GM18508 (cell line): ENCODE data around the gene ZBTB20.

Experiments used
- ATAC-seq: cut with Tn5 transposase; IDR thresholded peaks from one replicate; pipeline ENCODE4 v1.9.1; 2021; ENCODE audit warnings: moderate number of reproducible peaks; ENCODE audit not compliant: insufficient read depth, unreplicated experiment

The ZBTB20 gene

DNA sequence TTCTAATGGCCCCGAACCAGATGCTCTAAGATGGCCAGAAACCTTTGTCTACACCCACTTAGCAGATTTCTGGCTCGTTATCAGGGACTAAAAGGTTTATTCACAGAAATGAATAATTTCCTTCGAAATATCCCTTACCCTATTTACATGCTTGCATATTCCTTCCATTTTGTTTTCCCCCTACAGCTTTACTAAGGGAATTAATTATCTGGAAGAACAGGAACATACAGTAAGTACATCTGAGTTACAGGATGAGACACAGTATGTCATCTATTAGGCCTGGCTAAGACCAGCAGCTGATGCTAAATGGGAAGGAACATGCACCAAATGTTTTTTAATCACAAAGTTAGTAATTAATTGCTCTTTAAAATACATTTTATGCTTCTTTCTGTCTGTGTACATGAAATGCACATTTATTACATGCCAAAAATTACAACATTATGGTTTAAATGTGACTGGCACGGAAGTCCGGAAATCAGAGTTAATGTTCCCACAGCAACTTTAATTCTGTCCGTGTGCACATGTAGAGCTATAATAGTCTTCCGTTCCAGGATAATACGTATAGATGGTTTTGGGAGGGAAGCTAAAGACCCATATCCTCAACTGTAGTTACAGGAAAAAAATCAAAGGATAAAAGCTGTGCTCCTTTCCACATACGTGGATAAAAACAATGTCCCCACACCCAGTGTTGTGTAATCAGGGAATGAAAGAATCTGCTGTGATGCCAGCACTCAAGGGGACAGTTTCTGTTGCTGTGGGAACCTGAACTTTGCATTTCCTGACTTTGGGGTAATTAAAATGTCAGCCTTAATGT is 771.3 kb downstream of the ZBTB20 start:
- ATAC-seq = no peak

DNA sequence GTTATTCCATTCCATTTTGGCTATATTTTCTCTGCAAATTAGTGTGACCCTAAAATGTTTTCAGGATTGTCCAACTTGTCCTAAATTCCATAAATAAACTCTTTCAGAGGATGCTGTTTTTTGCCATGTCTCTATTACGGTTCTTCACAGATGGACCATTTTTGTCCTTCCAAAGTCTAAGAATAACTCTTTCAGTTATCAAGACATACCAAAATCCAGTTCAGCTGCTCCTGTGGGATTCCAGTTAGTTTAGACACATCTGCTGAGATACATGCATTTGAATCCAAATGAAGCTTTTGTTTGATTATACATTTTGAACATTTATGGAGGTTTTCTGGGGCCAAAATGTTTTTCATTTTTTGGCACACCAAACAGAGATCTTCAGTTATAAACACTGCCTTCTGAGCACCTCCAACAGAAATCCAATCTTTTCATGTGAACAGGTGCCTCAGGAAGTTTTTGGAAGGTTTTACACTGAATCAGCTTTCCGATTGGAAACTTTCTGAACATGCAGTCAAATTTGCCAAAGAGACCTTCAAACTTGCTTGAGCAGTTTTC is 772.6 kb downstream of the ZBTB20 start:
- no peak for ATAC-seq

DNA sequence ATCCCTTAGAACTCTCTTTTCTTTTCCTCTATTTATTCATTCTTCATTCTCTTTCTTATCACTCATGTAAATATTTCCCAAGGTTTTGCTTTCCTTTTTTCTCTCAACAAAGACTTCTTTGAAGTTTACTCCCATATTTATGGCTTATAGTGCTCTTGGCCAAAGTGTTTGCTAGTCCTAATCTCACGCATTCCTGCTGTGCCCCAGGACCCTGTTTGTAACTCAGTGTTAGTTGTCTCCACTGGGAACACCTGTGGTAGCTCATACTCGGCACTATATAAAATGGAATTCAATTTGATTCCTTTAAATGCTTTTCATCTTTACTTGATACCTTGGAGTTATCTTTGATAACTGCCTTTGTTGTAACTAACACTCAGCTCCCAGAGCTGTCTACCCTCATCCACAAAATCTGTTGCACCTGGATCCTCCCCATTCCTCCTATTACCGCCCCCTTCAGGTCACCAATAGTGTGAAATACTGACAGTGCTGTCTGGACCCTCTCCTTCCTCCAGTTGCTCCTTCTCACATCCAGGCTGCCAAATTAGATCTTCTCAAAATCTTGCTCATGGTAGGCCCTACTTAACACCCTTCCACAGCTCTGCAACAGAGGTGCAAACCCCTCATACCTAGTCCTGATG is 776.4 kb downstream of the ZBTB20 start:
- ATAC-seq = no peak

DNA sequence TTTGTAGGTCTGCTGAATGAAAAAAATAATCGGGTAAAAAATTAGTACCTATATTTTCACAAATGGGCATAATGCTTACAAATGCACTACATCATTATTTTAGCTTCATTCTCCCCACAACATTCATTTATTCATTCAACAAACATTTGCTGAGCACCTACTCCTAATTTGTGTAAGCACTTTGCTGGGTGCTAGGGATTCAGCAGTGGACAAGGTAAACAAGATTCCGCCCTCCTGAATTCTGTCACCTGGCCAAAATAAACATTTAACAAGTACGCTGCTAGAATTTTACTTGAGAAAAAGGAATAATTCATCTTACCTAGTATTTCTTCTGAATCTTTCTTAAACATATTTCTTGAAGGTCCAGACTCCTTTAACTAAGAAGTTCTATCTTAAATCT is 781.2 kb downstream of the ZBTB20 start:
- no peak for ATAC-seq

DNA sequence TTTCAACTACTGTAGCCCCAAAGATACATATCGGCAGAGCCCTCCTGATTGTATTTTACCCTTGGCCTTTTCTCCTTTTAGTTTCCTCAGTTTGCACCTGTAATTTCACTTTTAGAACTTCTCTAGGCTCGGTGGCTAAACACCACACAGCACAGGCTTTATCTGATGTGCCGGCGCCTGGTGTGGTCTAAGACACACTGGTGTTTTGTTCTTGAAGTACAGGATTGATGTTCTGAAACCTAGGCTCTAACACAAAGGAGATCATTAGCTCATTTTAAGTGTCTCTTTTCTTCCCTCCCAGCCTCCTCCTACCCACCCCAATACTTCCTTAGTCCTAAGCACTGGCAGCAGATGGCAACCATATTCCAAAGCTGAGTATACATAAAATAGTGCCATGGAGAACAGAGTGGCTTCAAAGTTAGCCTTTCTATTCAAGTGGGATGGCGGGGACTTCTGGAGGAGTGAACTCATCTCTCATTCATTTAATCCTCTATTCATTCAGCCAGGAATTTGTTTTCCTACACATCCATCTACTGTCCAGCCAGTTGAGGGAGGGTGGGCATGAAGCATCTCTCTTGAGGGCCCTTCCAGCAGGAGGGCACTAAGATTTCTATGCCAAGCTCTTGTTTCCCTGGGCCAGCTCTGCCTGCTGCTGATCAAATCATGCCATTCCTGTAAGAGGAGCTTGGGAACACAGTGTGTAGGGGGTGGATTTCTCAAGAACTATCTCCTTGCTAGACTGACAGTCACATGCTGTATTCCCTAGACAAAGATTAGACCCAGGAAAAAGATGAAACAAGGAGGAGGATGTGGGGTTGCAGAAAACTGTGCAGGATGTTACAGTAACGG is 782.1 kb downstream of the ZBTB20 start:
- ATAC-seq = no peak

DNA sequence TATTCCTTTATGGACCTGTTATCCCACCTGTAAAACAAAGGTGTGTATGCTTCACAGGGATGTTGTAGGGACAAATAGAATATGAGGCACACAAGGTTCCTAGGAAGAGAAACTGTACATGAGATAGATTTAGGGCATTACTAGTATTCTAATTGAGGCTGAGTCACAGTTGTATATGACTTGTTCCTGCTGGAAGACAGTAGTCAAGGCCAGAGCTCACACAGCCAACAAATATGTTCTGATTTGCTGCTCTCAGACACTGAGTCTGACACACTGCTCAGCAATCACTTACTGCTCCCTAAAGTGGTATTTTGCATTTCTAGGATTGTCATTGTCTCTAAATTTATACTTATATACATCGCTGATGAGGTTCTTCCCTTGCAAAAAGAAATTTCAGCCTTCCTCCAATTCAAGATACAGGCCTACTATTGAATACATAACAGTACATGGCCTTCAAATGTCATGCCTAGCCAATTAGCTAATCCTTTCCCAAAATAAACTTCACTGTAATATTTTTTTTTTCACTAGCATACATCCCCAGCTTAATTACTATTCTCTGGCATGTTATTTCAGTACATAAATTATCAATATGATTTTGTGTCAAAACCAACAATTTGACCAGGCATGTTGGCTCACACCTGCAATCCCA is 783.4 kb downstream of the ZBTB20 start:
- ATAC-seq = no peak

DNA sequence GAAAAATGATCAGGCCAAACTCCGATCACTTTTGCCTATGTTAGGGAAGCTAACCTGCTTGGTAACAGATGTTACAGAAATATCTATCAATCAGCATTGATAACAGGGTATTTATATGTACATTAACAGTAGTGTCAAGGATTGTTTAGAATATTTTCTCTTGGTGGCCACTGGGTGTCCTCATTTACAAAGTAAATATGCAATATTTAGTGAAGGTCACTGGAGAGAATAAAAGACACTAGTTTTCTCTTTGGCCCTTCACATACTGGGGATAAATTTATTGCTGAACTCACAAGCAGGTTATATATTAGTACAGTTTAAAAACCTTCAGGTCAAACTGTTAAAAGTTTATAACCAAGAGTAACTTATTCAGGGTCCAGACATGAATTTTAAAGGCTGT is 784.3 kb downstream of the ZBTB20 start:
- no peak for ATAC-seq

DNA sequence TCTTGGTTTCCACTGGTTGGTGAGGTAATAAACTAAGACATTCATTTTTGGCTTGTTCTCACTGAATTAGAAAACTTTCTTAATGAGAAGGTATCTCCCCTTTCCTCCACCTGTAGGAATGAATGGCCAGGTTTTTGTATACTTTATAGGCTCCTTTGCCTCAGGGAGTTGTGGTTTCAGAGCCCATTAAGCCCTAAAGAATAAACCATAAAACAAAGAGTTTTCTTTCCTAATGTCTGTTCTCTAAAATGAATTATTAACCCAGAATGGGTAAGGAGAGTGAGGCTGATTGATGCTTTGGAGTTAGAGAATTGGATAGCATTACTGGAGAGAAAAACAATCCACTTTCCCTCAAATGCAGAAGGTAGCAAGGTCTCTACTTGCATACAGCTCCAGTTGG is 785.7 kb downstream of the ZBTB20 start:
- no peak for ATAC-seq

DNA sequence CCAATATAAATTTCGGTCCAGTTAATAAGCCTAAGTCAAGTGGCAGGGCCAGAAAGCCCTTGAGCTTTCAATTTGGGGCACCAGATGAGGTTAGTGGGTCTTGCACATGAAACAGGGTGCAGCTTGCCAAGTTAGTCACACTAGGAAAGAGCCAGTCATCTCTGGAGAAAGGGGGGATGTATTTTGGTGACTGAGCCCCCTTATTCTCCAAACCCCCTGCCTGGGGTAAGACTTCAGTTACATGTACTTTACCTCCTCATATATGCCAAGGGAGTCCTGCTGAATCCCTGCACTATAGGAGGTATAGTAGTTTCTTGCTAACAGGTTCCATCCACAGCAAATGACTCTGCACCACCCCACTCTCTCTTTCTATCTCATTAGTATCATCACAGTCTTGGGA is 790.6 kb downstream of the ZBTB20 start:
- ATAC-seq = no peak

DNA sequence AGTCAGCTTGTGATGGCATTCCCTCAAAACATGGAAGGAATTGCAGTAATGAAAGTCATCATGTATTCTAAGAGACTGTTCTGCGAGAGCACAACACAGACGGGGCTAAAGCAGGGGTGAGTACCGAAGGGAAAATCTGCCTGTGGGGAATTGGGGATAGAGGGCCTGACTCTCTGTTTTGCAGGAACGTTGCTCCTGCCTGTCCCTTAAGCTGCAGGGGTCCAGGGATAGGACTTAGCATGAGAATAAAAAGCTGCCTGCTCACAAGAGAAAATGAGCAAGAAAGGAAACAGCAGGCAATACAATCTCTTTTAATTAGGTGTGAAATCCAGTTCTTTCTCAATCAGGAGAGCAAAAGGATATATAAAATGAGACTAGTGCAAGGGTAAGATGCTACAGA is 791.0 kb downstream of the ZBTB20 start:
- ATAC-seq = no peak

DNA sequence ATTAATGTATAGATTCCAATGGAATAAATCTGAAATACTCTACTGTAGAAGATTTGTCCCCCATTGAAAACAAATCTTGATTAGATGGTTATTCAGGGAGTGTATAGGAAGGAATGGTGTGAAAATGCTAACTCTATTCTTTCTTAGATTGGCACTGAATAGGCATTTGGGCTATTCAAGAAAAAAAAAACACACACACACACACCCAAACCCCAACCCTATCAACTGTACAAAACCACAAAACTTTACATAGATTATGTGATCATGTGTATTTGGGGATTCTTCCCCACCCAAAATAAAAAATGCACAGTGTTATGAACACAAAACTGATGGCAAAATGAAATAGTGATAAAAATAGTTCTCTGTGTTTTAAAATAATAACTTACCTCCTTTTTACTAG is 791.4 kb downstream of the ZBTB20 start:
- ATAC-seq = no peak

DNA sequence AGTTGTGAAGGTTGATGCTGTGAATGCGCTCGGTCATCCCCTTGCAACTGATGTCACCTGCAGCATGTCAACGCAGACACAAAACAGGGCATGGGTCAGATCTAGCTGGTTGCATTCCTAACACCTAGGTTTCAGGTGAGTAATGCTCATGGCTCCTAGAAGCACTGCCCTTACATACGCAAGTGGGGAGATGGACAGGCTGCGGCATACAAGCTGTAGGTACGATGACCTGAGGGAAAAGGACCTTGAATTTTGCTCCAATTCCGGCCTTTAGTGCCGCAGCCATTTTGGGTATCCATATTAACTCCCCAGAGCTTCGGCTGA is 795.3 kb downstream of the ZBTB20 start:
- no peak for ATAC-seq

DNA sequence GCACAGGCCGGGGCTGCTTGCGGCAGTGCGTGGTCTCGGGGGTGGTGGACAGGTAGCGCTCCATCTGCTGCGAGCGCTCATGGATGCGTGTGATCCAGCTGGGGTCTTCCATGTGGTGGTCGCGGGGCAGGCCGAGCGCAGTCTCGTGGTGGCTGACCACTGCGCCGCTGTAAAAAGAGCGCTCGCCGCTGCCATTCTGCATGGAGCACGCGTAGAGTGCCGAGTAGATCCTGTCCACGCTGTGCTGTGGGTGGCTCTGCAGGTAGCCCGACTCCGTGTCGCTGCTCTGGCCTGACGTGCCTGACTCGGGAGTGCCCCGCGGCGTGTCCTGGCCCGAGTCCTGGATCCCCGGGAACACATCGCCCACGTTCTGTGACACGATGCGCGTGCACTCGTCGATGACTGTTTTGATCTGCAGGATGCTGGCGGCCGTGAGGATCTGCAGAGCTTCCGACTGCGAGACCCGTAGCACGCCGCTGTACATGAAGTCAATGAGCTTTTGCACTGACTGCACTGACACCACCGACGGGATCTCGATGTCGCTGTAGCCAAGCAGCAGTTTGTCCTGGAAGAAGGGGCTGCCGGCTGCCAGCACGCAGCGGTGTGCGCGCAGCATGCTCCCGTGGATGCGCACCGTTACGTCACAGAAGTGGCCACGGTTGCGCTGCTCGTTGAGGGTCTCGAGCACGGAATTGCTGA is 795.8 kb downstream of the ZBTB20 start:
- no peak for ATAC-seq

DNA sequence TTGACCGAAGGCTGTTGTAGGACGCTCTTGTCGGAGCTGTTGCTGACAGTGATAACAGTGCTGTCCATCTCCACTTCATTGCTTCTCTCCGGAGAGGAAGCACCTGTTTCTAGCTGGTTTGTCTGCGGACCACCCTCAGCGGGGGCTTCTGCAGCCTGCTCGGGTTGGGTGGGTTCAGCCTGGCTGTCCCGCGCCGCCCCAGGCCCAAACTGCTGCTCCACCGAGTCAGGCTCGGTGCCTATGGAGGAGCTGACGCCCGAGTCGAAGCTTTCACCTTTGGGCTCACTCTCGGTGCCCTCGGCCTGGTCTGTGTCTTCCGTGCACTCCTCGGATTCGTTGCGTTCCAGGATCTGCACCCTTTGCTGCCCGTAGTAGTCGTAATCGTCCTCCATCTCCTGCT is 796.4 kb downstream of the ZBTB20 start:
- ATAC-seq = no peak

DNA sequence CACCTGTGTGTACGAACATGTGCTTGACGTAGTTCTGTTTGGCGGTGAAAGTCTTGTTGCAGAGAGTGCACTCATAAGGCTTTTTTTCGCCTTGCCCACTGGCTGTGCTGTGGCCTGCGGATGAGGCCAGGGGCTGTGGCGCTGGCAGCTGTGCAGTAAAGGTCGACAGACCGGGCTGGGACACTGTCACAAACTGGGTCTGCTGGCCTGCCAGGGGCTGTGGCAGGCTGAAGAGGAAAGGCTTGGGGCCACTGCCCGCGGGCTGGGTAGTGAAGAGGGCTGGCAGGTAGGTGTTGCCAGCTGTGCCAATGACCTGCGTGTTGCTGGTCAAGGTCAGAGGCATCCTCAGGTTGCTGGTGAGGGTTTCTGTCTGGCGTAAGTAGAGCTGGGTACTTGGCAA is 796.8 kb downstream of the ZBTB20 start:
- no peak for ATAC-seq

DNA sequence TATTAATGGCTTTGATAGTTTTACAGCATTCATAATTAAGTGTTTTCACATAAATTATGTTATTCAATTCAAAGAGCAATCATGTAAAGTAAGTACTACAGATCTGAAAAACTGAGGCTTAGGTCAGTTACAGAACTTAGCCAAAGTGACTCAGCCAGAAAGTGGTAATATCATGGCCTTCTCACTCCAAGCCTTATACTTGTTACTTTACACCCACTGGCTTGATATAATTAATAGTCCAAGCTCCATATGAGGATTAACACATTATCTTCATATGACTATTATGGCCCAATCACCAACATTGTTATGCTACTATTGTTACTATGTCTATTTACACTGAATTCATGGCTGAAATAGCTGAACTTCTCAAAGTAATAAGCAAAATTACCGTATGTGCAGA is 802.6 kb downstream of the ZBTB20 start:
- no peak for ATAC-seq

DNA sequence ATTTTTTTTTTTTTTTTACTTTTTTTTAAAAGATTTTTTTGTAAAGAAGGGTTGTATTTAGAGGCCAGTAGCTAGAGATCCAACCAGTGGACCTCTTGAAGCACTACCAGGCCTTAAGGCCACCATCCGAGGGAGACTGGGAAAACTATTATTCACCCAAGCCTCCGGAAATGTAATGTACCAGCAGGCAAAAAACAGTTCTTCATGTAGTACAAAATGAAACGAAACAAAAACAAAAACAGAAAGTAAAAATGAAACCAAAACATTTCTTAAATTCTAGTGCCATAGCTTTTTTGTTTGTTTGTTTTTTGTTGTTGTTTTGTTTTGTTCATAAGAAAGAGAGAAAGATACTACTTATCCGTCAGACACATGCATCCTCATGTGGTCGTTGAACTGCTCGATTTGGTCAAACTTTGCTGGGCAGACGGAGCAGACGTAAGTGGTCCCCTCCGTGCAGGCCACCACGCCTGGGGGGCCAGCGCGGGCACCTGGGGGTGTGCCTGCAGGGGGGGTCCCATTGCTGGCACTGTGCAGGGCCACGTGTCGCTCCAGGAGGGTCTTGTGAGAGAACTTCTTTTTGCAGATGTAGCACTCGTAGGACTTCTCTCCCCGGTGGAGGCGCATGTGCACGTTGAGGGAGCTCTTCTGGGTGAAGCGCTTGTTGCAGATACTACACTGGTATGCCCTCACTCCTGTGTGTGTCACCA is 808.3 kb downstream of the ZBTB20 start:
- no peak for ATAC-seq

DNA sequence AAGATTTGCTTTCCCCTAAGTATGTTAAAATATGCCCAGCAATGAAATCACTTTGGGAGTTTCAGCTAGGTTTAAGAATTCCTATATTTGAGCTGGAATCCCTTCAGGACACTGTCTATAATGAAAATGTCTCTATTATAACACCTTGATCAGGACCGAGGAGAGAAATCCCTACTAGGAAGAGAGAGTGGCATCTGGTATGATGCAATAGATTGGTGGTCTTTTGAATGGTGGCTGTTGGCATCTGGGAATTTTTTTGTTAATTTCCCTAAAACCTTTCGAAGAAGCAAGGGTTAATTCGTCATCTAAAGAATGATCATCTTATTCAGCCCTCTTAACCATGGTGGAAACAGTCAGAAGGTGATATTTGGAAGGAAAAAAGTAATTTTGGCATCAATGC is 810.2 kb downstream of the ZBTB20 start:
- ATAC-seq = no peak

DNA sequence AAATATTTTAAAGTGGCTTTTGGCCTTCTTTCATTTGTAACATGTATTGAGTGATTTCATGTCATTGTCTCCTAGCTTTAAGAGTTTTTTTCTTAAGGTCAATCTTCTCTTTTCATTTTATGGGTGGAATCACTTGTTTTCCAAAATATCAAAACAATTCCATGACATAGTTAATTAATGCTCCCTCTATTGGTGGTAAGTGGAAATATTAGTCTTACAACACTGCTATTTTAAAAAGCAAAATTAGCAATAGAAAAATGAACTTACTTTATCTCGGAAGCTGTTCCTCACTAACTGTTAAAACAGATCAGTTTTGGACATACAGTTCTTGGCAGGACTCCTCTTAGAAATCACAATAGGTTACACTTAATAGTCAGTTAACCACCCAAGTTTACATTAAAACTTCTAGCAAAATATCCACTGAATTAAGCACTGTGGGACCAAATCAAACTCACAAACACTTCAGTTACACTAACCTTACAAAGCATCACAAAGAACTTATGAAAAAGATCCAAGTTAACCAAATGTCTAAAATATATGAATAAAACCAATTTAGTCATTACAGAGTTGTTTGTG is 810.9 kb downstream of the ZBTB20 start:
- no peak for ATAC-seq
